HG02970 (cell line): ENCODE measurements around the gene BCR.

Experiments used
- ATAC-seq: cut with Tn5 transposase; IDR thresholded peaks from one replicate; pipeline ENCODE4 v1.9.1; 2021; ENCODE audit warnings: mild to moderate bottlenecking, moderate library complexity, moderate number of reproducible peaks; ENCODE audit not compliant: unreplicated experiment, low FRiP score

Gene BCR

DNA sequence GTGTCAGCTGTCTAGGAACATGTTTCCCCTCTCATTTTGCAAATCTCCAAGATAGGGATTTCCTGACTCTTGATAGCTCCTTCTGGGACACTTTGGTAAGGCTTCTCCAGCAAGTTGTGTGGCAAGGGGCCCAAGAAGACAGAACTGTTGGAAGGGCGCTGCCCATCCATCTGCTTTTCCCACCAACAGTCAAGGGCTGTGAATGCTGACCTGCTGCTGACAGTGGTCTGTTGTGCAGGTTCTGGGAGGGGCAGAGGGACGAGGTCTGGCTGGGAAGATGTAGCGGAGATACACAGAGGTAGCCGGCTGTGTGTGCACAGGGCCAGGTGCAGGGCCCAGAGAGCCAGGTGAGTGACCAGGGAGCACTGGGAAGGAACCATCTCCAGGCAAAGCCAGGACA, 12.2 kb downstream of the BCR start:
- ATAC-seq, result no peak

DNA sequence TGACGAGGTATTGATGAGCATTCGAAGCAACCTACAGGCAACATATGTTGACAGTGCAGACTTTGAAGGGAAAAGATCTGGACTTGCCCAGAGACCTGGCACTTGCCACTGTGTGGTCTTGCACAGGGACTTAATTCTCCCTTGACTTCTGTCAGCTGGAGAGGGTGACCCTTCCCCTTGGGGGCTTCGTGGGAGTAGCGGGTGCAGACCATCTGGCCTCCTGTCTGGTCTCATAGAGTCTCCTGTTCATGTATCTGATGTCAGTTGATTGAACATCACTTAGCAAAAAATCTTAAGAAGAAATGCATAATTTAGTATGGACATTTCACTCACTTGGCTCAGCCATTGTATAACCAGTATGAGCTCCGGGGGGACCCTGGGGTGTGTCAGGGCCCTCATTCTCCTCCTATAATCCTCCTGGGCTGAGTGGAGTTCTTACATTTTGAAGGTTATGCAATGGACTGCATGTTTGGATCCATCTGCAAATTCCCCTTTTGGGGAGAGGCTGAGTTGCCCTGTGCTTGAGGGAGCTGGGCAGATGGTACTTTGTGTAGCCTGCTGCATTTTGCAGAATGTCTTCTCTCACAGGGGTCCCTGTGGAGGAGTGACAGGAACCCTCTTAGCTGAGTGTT, 13.0 kb downstream of the BCR start:
- ATAC-seq, result no peak

DNA sequence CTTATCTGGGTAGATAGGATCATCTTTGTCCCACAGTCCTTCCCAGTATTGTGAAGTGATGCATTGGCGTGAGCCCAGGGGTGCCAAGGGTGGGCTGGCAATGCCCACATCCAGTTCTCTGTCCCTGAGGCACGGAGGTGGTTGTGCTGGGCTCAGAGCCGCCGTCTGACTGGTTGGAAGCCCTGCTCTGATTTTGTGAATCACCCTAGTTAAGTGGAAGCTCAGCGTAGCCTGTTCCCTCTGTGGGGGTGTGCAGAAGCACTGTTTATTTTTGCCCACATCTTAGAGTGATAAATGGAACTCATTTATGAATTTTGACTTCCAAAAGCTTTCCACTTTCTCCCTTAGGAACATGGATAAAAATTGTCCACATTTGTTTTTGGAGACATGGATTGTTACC, 13.6 kb downstream of the BCR start:
- ATAC-seq, result no peak

DNA sequence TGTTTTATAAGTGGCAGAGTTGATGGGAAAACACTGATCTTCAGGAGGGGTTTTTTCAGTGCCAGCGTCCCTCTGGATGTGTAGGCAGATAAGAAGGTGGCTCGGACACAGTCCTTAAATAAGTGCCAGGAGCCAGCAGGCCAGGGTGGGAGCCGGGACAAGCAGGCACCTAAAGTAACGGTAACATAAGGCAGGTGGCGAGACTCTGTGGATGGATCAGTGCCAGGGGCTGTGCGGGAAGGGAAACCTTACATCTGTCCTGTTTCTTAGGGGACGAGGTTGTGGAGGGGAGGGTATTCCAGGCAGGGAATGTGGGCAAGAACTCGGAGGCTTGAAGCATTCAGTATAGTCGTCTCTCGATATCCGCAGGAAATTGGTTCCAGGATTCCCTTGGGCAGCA, 15.9 kb downstream of the BCR start:
- ATAC-seq, result no peak

DNA sequence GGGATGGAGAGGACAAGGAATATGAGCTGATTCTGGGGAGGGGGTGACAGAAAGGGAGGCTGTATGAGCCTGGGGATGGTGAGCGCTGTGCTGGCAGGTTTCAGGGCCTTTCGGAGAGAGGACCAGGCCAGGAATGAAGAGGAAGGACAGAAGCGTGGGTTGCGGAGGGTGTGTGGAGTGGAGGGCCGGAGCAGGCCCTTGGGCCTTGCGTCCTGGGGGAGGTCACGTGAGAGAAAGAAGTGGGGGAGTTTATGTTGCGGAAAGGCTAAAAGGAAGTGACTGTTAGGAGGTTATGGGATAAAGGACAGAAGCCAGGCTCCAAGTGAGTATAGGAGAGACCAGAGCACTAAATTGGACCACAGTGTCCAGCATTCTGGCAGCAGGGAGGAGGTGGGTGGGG, 17.5 kb downstream of the BCR start:
- no peak for ATAC-seq

DNA sequence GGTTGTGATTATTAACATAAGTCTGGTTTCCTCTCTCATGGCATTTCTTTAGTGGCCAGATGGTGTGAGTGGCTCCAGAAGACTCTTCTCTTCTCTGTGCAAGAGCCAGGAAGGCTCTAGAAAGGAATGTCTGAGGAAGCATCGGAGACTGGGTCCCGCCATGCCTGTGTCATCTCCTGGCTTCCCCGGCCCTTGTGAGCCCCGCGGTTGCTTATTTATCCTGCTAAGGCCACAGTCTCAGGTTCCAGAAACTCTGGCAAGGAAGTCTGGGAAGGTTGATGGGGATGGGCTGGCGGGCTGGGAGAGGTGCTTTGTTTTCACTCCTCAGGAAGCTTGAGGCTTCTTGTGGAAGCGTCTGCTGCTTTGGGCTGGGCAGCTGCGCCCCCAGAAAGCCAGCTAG, 18.9 kb downstream of the BCR start:
- ATAC-seq, result no peak

DNA sequence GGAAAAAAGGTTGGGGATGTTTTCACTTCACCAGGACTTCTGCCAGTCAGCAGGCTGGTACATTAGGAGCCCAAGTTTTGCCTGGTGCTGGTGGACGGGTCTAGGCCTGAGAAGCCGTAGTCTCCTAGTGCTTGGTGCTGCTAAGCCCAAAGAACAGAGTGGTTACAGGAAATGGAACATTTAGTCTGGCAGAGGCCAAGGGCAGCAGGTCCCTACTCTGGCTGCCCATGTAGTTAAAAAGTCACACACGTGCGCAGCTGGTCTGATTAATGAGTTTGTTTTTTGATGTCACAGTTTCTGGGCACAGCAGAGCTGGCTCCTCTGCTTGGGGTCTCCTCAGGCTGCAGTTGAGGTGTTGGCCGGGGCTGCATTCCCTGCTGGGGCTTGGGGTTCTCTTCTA, 20.6 kb downstream of the BCR start:
- no peak for ATAC-seq

DNA sequence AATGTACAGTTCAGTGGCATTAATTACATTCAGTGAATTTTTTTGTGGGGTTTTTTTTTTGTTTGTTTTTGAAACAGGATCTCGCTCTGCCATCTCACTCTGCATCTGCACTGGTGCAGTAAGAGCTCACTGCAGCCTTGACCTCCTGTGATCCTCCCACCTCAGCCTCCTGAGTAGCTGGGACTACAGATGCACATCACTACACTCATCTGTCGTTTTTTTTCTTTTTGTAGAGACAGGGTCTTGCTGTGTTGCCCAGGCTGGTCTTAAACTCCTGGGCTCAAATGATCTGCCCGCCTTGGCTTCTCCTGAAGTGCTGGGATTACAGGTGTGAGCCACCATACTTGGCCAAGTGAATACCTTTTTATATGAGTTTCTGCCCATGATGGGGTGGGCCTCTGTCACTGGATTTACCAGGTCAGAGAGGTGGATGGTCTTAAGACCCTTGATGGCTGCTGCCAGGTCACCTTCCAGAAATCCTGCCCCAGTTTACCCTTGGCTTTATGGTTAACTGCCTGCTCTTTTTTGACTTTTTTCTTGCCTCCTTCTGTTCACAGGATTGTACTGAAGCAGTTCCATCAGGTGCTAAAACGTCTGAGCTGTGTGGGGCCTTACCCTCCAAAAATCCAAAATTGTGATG, 22.6 kb downstream of the BCR start:
- no peak for ATAC-seq

DNA sequence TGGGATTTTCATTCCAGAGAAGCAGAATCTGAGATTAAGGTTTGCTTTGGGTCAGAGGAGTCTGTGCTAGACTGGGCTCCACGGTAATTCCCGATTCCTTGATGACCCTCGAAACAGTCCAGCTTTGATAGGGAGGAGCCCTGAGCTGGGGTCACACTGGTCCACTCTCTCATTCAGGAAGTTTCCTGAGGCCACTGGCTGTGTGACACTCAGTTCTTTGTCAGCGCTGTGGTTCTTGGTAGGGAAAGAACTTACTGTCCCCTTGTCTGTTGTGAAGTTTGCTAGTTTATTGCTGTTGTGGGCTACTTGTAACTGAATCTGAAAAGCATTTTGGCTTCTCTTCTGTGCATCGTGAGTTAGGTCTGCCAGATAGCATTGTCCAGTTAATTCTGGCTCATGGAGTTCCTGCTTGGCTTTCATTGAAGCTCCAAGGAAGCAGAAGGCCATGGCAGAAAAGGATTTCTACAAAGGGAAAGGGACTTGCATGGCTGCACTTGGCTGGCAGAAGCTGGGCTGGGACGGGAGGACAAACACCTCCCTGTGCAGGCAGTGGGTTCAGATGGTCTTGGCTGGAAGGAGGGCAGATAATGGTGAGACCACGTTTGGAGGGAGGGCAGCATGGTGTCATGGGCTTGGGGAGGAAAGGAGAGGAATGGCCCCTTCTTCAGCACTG, 23.3 kb downstream of the BCR start:
- no peak for ATAC-seq

DNA sequence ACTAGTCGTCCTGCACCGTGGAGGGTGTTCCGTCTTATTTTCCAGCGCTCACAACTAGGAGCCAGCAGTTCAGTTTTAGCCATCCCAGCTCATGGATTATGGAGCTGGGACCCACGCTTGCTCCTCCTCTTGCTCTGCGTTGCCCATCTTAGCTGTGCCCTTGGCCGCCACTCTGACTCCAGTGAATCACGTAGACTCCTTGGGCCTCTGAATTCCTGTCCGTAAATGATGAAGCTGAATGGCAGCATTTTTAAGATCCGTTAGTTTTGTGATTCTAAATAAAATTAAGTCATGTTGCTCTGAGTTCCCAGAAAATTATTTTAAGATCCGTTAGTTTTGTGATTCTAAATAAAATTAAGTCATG, 23.8 kb downstream of the BCR start:
- ATAC-seq, result no peak

DNA sequence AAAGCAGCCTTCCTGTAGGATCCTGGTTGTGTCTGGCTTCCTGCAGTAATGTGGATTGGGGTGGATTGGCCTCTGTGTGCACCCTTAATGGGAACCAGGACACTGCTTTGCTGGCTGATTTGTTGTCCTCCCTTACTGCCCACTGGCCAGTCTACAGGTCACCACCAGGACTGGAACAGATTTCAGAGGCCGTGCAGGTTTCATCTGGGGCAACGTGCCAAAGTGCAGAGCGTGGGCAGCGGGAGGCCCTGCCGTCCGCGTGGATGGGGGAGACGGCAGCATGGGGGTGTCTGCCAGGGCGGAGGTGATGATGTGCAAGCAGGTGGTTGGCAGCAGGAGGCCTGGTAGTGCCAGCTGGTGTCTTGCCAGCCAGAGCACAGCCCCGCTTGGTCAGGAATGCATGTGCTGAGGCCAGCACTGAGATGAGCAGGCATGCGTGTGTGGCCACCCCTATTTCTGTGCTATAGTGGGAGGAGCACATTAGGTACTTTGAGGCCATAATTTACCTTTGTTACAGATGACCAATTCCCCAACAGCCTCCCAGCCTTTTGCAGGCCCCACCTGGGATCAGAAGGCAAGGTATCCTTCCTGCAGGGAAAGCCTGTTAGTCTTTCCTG, 24.3 kb downstream of the BCR start:
- no peak for ATAC-seq

DNA sequence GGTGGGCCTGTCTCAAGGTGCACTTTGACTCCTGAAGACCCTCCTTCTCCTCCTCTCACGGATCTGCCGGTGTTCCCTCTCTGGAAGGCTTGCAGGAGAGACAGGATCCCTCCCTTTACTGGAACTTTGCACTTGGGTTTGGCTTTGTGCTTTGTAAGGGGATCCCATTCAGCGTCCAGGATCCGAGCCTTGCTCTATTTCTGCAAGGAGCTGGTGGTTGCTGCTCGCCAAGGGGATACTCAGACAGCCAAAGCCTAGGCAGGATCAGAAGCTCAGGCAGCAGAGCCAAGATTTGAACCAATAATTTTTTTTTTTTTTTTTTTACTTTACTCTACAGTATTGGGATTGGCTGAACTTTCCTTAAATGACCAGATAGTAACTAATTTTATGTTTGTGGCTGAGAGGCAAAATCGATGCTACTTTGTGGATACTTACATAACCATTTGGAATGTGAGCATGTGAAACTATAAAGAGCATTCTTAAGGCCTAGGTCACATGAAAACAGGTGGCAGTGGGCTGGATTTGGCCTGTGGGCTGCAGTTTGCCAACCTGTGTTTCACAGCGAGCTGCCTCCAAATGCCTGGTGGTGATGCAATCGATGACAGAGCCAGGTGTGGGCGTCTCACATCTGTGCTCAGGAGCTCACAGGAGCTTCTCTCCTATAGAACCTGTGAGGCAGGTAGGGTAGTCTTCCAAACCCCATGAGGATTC, 25.2 kb downstream of the BCR start:
- no peak for ATAC-seq

DNA sequence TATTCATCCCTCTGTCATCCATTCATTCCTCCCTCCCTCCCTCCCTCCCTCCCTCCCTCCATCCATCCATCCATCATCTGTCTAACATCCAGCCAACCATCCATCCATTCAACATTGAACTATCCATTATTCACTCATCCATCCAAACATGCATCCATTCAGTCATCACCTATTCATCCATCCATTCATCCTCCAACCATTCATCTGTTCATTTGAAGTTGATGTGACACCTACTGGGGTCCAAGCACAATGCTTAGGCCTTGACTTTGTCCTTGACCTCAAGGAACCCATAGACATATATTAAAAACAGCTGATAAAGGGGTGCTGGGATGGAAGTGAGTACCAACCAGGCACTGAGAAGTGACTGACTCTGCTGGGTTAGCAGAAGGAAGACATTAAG, 26.6 kb downstream of the BCR start:
- no peak for ATAC-seq

DNA sequence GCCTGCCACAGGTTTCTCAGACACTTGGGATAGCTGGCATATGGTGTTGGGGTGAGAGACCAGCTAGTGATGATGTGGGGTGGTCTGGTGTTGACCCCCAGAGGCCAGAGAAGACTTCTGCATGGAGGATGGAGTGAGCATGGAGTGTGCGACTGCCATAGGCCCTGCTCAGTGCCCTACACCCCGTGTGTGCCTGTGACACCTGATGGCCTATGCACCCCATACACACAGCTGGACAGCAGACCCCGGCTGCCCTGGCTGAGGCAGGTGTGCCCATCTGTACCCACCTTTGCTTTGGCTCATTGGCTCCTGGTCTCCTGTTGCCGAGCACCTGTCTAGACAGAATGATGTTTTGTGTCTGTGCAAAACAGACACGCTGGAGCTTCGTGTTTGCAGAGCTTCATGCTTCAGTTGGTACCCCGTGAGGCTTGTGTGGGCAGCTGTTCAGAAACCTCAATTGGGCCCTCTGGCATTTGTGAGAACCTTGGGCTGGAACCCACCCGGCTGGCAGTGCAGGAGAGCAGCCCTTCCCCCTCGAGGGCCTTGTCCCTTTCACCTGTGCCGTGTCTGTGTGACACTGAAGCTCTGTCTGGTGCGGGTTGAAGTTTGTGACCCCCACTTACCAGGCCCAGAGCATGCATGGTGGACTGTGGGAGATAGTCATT, 27.6 kb downstream of the BCR start:
- no peak for ATAC-seq

DNA sequence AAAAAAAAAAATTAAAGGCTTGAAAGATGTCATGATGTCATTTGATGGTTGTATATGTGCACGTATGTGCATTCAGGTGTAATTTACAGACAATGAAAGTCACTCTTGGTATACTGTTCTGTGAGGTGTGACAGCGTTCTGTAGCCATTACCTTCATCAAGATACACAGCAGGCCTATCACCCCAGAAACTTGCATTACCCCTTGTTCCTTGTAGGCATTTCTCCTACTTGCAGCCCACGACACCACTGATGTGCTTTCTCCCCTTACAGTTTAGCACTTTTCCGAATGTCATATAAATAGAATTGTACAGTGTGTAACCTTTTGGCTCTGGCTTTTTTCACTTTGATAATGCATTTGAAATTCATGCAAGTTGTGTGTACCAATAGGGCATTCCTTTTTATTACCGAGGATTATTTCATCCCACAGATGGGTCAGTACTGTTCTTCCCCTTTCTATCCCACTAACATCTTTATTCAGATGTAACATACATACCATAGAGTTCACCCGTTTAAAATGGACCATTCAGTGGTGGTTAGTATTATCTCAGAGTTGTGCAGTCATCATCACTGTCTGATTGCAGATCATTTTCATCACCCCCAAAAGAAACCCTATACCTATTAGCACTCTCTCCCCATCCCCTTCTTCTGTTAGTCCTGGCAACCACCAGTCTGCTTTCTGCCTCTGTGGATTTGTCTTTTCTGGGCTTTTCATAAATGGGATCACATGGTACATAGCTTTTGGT, 30.3 kb downstream of the BCR start:
- ATAC-seq, result no peak

DNA sequence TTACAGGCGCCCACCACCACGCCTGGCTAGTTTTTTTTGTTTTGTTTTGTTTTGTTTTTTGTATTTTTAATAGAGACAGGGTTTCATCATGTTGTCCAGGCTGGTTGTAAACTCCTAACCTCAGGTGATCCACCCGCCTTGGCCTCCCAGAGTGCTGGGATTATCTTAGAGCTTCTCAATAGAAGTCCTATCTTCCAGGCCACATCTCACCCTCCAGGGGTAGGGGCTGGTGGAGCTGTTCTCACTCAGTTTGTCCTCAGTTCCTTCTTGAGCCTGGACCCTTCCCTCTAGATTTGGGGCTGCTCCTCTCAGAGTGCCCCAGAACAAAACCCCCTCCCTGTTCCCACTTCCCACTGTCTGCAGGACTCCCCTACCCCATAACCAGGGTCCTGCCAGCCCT, 31.3 kb downstream of the BCR start:
- ATAC-seq, result no peak

DNA sequence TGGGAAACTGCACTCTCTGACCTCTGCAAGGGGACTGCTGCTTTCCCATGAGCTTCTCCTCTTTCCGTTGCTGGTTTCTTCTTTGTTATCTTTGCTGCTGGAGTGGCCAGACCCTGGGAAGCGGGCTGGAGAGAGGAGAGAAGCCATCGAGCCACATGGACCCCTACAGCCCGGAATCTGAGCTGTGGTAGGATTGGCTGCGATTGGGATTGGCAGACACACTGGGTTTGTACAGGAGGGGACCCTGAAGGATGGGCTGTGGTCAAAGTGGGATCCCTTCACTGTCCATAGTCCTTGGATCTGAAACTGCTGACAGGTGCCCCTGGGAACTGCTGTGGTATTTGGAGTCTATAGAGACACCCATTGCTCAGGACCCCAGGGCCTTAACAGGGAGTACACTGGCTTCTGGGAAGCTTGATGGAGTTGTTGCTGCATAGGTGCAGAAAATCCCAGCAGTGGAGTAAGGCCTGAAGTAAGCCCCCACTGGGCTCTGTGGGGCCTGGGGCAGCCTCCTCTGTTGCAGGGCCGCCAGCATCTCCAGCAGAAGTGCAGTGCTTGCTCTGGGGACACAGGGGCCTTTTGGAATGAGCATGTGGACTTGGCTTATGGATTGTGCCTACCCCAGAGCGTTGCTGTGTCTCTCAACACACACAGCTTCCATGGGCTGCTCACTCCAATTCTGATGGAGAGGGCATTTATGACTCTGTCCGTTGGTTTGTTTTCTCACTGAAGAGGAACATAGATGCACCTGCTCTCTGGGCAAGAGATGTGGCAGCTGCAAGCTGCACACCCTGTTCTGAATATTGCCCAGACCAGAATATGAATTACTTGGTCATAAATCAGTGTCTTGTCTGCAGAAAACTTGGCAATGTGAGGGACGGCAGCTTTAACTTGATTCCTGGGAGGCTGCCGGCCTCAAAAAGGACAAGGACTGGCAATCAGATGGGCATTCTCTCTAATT, 32.0 kb downstream of the BCR start:
- ATAC-seq, result no peak

DNA sequence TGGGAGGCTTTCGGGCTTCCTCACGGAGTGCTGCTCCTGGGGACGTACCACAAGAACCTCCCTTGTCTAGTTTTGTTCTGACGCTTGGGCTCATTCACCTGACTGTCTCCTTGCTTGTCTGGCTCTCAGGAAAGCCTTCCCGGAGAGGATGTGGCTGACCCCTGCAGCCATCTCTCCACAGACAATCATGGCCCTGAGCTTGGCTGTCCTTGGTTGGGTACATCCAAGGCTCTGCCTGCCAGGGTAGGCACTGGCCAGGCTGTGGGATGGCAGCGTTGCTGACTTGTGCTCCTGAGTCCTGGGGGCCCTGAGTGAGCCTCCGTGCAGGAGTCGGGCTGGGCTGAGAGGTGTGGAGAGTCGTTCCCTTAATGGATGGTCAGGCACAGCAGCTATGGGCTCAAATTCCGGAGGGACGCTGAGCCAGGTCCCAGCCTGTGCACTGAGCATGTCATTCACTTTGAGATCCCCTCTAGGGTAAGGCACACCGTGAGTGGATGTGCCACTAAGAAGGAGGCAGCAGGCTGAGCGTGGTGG, 32.8 kb downstream of the BCR start:
- no peak for ATAC-seq
